AG04450 (cell line): Measurements from ENCODE around the gene PIGB. TPM values are rescaled to one million over a fixed set of nuclear protein-coding genes. Genes with fewer than 3 reads are reported as not detected.

Experiments
- CTCF ChIA-PET: fragments of 300-600, 350-600 bp; formaldehyde crosslinking; extraction: SDS; loops from one replicate; lab custom pipeline; 2022; ENCODE audit warnings: antibody characterized with exemption, inconsistent platforms; lab: Charles Lee
- POLR2A ChIA-PET: fragments of 350-600 bp; formaldehyde crosslinking; extraction: SDS; loops from one replicate; lab custom pipeline; 2021; ENCODE audit warnings: antibody characterized with exemption, inconsistent platforms; lab: Yijun Ruan, JAX
- DNase-seq: peaks from one replicate; pipeline ENCODE4 v3.0.0-alpha.2; 2011; ENCODE audit warnings: low read depth, low spot score
- H3K27ac ChIP-seq: one replicate; pipeline ENCODE4 v1.5.1; 2012; ENCODE audit warnings: low read depth, low read length, control low read depth
- H3K27me3 ChIP-seq: one replicate; pipeline ENCODE4 v1.6.0; 2012; ENCODE audit warnings: low read length; ENCODE audit not compliant: control insufficient read depth, insufficient read depth
- H3K4me3 ChIP-seq: 2 replicates; pipeline ENCODE4 v1.5.1; 2011; ENCODE audit warnings: mild to moderate bottlenecking, low read depth, low read length, control low read depth
- H3K9me3 ChIP-seq: 2 replicates; pipeline ENCODE4 v1.5.1; 2012; ENCODE audit warnings: low read length; ENCODE audit not compliant: control insufficient read depth, insufficient read depth
- CTCF ChIP-seq: IDR thresholded peaks from 2 replicates; pipeline ENCODE4 v1.5.1; 2011; ENCODE audit warnings: low read depth, low read length, control low read depth, inconsistent platforms
- polyA plus RNA-seq: library from polyadenylated mRNA; depleted of rRNA; stranded (reverse); fragments of >200 nt; gene quantifications from 2 replicates; pipeline ENCODE4 v1.2.3, GENCODE V29; 2011; rRNA removed

Gene PIGB
- polyA plus RNA-seq, 1 experiment = 19.6 TPM

GRCh38 chr15:55402707-55403106 lies 83.7 kb downstream of the PIGB start:
- H3K27me3 ChIP-seq = no peaks in the 10 kb centered on the region
- CTCF ChIA-PET = interaction anchor here (0.9 to 2.0 kb wide), 4 partner anchors 32 to 185 kb away, joined by 3 to 7 read pairs (median 4); no protein-coding TSS in a partner anchor
- no peak overlapping the region for H3K4me3 ChIP-seq
- no peak for DNase-seq
- POLR2A ChIA-PET = no interaction called here
- no peak overlapping the region for H3K27ac ChIP-seq
- TF ChIP-seq CTCF = no peak
- no peaks in the 10 kb centered on the region for H3K9me3 ChIP-seq

- no peaks in the 10 kb centered on the region; the same call in 1 of the 2 replicates for H3K9me3 ChIP-seq
- TF ChIP-seq CTCF = no peak
- no peak overlapping the region for H3K27ac ChIP-seq
- DNase-seq = no peak
- H3K27me3 ChIP-seq = no peaks in the 10 kb centered on the region
- ChIA-PET CTCF (interaction anchor here (1.2 to 2.0 kb wide), 2 partner anchors 31 to 32 kb away, joined by 3 to 7 read pairs; no protein-coding TSS in a partner anchor), POLR2A (no interaction called here)
- H3K4me3 ChIP-seq = no peak overlapping the region
Measured at GRCh38 chr15:55403531-55403930, 84.5 kb downstream of the PIGB start.

Other genes with a start within 250 kb of the PIGB start
- 84.6 and 119 TPM in 2 replicates for gene RSL24D1, start 122.3 kb upstream of the PIGB start, polyA plus RNA-seq
- gene RAB27A, start 29.4 kb upstream of the PIGB start, polyA plus RNA-seq = 26.2 and 34.8 TPM in 2 replicates
- 15.0 and 19.7 TPM in 2 replicates for gene PIGBOS1, start 99 bp upstream of the PIGB start, polyA plus RNA-seq
- gene CCPG1, start 89.1 kb downstream of the PIGB start, polyA plus RNA-seq = 32.0 and 43.7 TPM in 2 replicates
- gene PIERCE2, start 89.3 kb downstream of the PIGB start, polyA plus RNA-seq = 2.1 and 3.0 TPM in 2 replicates
- 0.77 and 1.5 TPM in 2 replicates for gene DNAAF4, start 189.0 kb downstream of the PIGB start, polyA plus RNA-seq